Fibroblast of villous mesenchyme (primary cell): ENCODE results near the gene MT1HL1. TPM values are rescaled to one million over a fixed set of nuclear protein-coding genes. Genes with fewer than 3 reads are reported as not detected.
"Not testable (repeated sequence)": the region's sequence is repeated elsewhere in the genome, so short reads cannot be mapped to it uniquely, and the experiment has no call there.

ENCODE experiments used
- DNase-seq: peaks from one replicate; pipeline ENCODE4 v3.0.0-alpha.2; 2010; ENCODE audit warnings: low read depth
- H3K4me3 ChIP-seq: 2 replicates; pipeline ENCODE4 v1.5.1; 2011; ENCODE audit warnings: low read depth, mild to moderate bottlenecking, low read length
- total RNA-seq: library from RNA; depleted of rRNA; stranded (reverse); fragments of >200 nt; gene quantifications from 2 replicates; pipeline ENCODE4 v1.2.3, GENCODE V29; 2012
- TF ChIP-seq, protein P1 (sequence below): IDR thresholded peaks from 2 replicates; pipeline ENCODE4 v1.5.1; 2012; ENCODE audit warnings: low read depth, mild to moderate bottlenecking, low read length; ENCODE audit not compliant: insufficient read depth

MT1HL1 gene
- total RNA-seq, 1 donor: not detected

DNA sequence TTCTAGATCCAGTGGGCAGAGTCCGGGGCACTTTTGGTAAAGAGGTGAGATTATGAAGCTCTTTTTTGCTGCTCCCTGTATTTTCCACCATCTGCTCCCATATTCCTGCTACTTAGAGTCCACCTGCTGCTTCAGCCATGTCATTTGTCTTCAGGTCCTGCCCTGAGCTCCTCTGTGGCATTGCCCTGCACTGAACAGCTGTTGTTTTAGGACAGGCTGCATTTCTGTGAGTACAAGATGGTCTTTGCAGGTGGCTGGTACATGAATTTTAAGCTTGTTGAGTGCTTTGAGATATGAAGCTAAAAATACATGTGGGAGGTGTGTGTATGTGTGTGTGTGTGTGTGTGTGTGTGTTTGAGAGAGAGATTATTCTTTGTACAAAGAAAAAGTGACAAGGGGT, 21.9 kb downstream of the MT1HL1 start:
- DNase-seq: no peak
- no peak overlapping the region for H3K4me3 ChIP-seq
- TF ChIP-seq, protein P1, sequence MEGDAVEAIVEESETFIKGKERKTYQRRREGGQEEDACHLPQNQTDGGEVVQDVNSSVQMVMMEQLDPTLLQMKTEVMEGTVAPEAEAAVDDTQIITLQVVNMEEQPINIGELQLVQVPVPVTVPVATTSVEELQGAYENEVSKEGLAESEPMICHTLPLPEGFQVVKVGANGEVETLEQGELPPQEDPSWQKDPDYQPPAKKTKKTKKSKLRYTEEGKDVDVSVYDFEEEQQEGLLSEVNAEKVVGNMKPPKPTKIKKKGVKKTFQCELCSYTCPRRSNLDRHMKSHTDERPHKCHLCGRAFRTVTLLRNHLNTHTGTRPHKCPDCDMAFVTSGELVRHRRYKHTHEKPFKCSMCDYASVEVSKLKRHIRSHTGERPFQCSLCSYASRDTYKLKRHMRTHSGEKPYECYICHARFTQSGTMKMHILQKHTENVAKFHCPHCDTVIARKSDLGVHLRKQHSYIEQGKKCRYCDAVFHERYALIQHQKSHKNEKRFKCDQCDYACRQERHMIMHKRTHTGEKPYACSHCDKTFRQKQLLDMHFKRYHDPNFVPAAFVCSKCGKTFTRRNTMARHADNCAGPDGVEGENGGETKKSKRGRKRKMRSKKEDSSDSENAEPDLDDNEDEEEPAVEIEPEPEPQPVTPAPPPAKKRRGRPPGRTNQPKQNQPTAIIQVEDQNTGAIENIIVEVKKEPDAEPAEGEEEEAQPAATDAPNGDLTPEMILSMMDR: no peak

GRCh38 chr1:236981431-236981830, 22.8 kb downstream of the MT1HL1 start:
- H3K4me3 ChIP-seq, DNase-seq: not testable (repeated sequence)

DNA sequence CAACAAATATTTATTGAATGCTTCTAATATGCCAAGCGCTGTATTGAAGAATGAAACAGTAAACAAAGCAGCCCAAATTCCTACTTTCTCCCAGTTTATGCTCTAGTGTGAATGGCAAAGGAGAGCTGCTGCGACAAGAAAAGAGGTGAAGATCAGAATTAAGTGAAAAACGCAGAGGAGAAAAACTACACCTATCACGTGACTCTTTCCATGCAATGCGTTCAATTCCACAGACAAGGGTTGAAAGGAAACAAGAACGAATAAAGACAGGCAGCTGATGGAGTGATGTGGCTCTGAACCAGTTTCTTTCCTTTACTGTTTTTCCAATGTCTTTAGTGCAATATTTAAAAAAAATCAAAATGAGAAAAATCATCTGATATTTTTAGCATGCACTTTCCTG, 23.6 kb downstream of the MT1HL1 start:
- H3K4me3 ChIP-seq: no peak overlapping the region
- no peak for DNase-seq
- TF ChIP-seq, protein P1: no peak

GRCh38 chr1:236979149-236979900, 24.9 kb downstream of the MT1HL1 start:
- TF ChIP-seq, protein P1: no peak
- H3K4me3 ChIP-seq: no peak overlapping the region
- no peak for DNase-seq

DNA sequence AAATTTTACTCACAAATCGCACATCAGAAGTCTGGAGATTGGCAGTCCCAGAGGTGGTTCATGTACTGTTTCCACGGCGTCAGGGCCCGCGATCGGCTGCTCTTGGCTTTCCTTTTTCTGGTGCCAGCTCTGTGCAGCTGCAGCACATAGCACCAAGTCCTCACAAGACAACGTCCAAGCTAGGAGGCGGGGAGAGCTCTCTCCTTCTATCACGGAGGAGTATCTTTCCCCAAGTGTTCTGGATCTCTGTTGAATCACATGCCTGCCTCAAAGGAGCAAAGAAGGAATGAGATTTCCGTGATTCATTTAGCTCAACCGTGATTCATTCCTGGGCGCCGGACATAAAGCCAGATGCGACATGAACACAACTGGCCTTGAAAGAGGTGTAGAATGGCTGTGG, 25.5 kb downstream of the MT1HL1 start:
- no peak for DNase-seq
- TF ChIP-seq, protein P1: no peak
- no peak overlapping the region for H3K4me3 ChIP-seq

GRCh38 chr1:236975461-236975860, 28.8 kb downstream of the MT1HL1 start:
- H3K4me3 ChIP-seq: no peak overlapping the region
- DNase-seq: no peak
- TF ChIP-seq, protein P1: no peak

- not testable (repeated sequence) for DNase-seq, H3K4me3 ChIP-seq
Measured at GRCh38 chr1:236974025-236974424, 30.2 kb downstream of the MT1HL1 start.

DNA sequence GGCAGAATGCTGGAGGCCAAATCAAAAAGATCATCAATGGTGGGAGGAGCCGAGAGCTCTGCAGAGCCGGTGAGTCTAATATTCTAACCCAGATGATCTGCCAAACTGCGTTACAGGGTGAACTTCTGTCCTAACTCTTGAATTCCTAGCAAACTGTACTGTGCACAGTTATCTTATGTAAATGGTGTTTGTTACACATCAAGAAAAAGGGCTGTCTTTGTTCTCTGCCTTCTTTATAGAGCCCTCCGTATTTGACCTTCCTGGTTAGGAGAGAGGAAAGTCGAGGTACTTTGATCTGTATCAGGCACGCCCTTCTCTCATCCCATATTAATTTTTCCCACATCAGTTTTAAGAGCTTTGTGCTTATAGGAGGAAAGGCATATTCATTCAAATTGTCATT, 37.6 kb downstream of the MT1HL1 start:
- no peak overlapping the region for H3K4me3 ChIP-seq
- TF ChIP-seq, protein P1: no peak
- no peak for DNase-seq
